ENCODE measurements around the gene YIPF7. TPM values are rescaled to one million over a fixed set of nuclear protein-coding genes. Genes with fewer than 3 reads are reported as not detected.

YIPF7 gene
- polyA plus RNA-seq, 1 of the 3 experiments (the other 2 are of a cell fraction) = not detected

DNA sequence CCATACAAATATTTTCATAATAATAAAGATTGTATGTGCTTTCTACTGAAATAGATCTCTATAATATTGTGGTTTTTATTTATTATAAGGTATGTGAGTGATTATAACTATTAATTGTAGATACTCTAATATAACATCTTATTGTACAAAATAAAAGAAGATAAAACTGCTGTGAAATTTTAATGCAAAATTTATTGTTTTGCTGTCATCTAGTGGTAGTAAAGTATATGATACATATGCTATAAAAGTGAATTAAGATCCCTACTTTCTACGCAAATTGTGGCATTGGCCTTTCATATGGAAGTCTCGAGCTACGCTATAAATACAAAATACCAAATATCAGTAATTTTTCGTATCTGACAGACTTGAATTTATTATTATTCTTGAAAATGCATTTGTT, 19.3 kb downstream of the YIPF7 start:
- no peak overlapping the region for H3K4me2 ChIP-seq
- H3K79me2 ChIP-seq (ENCODE audit: insufficient read depth) = no peaks in the 10 kb centered on the region
- H3K27ac ChIP-seq (ENCODE audit: low read depth in 2 of 2, low read length in 1 of 2) = no peak overlapping the region
- no peak for DNase-seq
- no peaks in the 10 kb centered on the region for H3K36me3 ChIP-seq (replicated peaks in 1 of 2; ENCODE audit: control insufficient read depth in 1 of 2, insufficient read depth in 2 of 2, low read length in 1 of 2)
- peak; percentile 52 for TF ChIP-seq CTCF (IDR thresholded peaks at IDR 0.05)
- no peak for TF ChIP-seq YY1 (IDR thresholded peaks at IDR 0.05; ENCODE audit: low read depth)
- peak; percentile 19; the same call in 1 of the 2 replicates for TF ChIP-seq RAD21 (IDR thresholded peaks at IDR 0.05; ENCODE audit: low read length)
- no peaks in the 10 kb centered on the region for H3K9me3 ChIP-seq
- H3F3A ChIP-seq (replicated peaks; ENCODE audit: insufficient read depth) = no peaks in the 10 kb centered on the region
- ChIA-PET POLR2A (no interaction called here), CTCF (interaction anchor here (0.6 to 1.1 kb wide), 3 partner anchors 16 to 1500 kb away, joined by 3 to 4 read pairs (median 3); no protein-coding TSS in a partner anchor)
- no peak overlapping the region for H2AFZ ChIP-seq (ENCODE audit: low read depth)
- H3K4me3 ChIP-seq (ENCODE audit: low read depth in 2 of 2, low read length in 1 of 2) = no peak overlapping the region
- 20% methylated on average over 4 of the region's 4 CpGs for WGBS (ENCODE audit: low lambda C conversion rate)
- no peaks in the 10 kb centered on the region for H3K4me1 ChIP-seq (ENCODE audit: control insufficient read depth in 1 of 2, insufficient read depth in 2 of 2, low read depth in 1 of 2, low read length in 1 of 2)
- H3K9me2 ChIP-seq = no peaks in the 10 kb centered on the region
- H4K20me1 ChIP-seq (ENCODE audit: insufficient read depth) = no peaks in the 10 kb centered on the region
- H3K27me3 ChIP-seq (ENCODE audit: insufficient read depth) = peaks cover 5% of the 10 kb centered on the region; the same call in 1 of the 2 replicates
- no peak overlapping the region for H3K9ac ChIP-seq

GRCh38 chr4:44629280-44629866, 22.1 kb downstream of the YIPF7 start:
- ChIA-PET CTCF (interaction anchor here (0.7 to 1.7 kb wide), 10 partner anchors 9 to 435 kb away, joined by 3 to 5 read pairs (median 3); no protein-coding TSS in a partner anchor), POLR2A (no interaction called here)
- no peak overlapping the region for H2AFZ ChIP-seq (ENCODE audit: low read depth)
- no peaks in the 10 kb centered on the region for H3F3A ChIP-seq (replicated peaks; ENCODE audit: insufficient read depth)
- H3K9me3 ChIP-seq = no peaks in the 10 kb centered on the region
- no peaks in the 10 kb centered on the region for H3K79me2 ChIP-seq (ENCODE audit: insufficient read depth)
- WGBS (ENCODE audit: low lambda C conversion rate) = 11% methylated on average over 2 of the region's 2 CpGs
- no peaks in the 10 kb centered on the region for H3K9me2 ChIP-seq
- no peaks in the 10 kb centered on the region for H4K20me1 ChIP-seq (ENCODE audit: insufficient read depth)
- H3K27ac ChIP-seq (ENCODE audit: low read depth in 2 of 2, low read length in 1 of 2) = no peak overlapping the region
- no peaks in the 10 kb centered on the region for H3K4me1 ChIP-seq (ENCODE audit: control insufficient read depth in 1 of 2, insufficient read depth in 2 of 2, low read depth in 1 of 2, low read length in 1 of 2)
- peaks cover 5% of the 10 kb centered on the region; the same call in 1 of the 2 replicates for H3K27me3 ChIP-seq (ENCODE audit: insufficient read depth)
- H3K36me3 ChIP-seq (replicated peaks in 1 of 2; ENCODE audit: control insufficient read depth in 1 of 2, insufficient read depth in 2 of 2, low read length in 1 of 2) = no peaks in the 10 kb centered on the region
- H3K4me3 ChIP-seq (ENCODE audit: low read depth in 2 of 2, low read length in 1 of 2) = no peak overlapping the region
- TF ChIP-seq CTCF (IDR thresholded peaks at IDR 0.05) (peak; percentile 72), SMC3 (IDR thresholded peaks at IDR 0.05; ENCODE audit: low read depth, low read length) (peak; percentile 29; the same call in 1 of the 2 replicates), RAD21 (IDR thresholded peaks at IDR 0.05; ENCODE audit: low read length) (peak; percentile 72), RXRA (IDR thresholded peaks at IDR 0.05; ENCODE audit: borderline replicate concordance, low read depth) (no peak)
- peak; percentile 47 for DNase-seq
- H3K4me2 ChIP-seq = no peak overlapping the region
- no peak overlapping the region for H3K9ac ChIP-seq

- no peaks in the 10 kb centered on the region for H3K36me3 ChIP-seq (replicated peaks in 1 of 2; ENCODE audit: control insufficient read depth in 1 of 2, insufficient read depth in 2 of 2, low read length in 1 of 2)
- H3K4me1 ChIP-seq (ENCODE audit: control insufficient read depth in 1 of 2, insufficient read depth in 2 of 2, low read depth in 1 of 2, low read length in 1 of 2) = no peaks in the 10 kb centered on the region
- ChIA-PET POLR2A (no interaction called here), CTCF (interaction anchor here (1.1 kb wide), 1 partner anchor 175 kb away, joined by 3 read pairs; the partner anchor contains the start of gene KCTD8)
- no peaks in the 10 kb centered on the region for H3K9me3 ChIP-seq
- DNase-seq = no peak
- WGBS (ENCODE audit: low lambda C conversion rate) = 5% methylated on average over 1 of the region's 1 CpG
- no peak overlapping the region for H3K4me3 ChIP-seq (ENCODE audit: low read depth in 2 of 2, low read length in 1 of 2)
- no peaks in the 10 kb centered on the region for H3F3A ChIP-seq (replicated peaks; ENCODE audit: insufficient read depth)
- no peaks in the 10 kb centered on the region for H4K20me1 ChIP-seq (ENCODE audit: insufficient read depth)
- no peak overlapping the region for H3K27ac ChIP-seq (ENCODE audit: low read depth in 2 of 2, low read length in 1 of 2)
- H3K9me2 ChIP-seq = no peaks in the 10 kb centered on the region
- H3K79me2 ChIP-seq (ENCODE audit: insufficient read depth) = no peaks in the 10 kb centered on the region
- no peaks in the 10 kb centered on the region for H3K27me3 ChIP-seq (ENCODE audit: insufficient read depth)
- no peak overlapping the region for H2AFZ ChIP-seq (ENCODE audit: low read depth)
- no peak overlapping the region for H3K4me2 ChIP-seq
- H3K9ac ChIP-seq = no peak overlapping the region
- TF ChIP-seq USF2 (IDR thresholded peaks at IDR 0.05; ENCODE audit: borderline replicate concordance, low read depth, low read length) (no peak), GABPA (IDR thresholded peaks at IDR 0.05; ENCODE audit: low read depth) (no peak), POLR2AphosphoS5 (IDR thresholded peaks at IDR 0.05; ENCODE audit: low read depth, low read length) (no peak), TAF1 (IDR thresholded peaks at IDR 0.05; ENCODE audit: borderline replicate concordance, low read depth, low read length) (no peak), EP300 (IDR thresholded peaks at IDR 0.05; ENCODE audit: borderline replicate concordance in 1 of 2, low read depth in 1 of 2, low read length in 1 of 2) (no peak), ELF1 (IDR thresholded peaks at IDR 0.05) (no peak), GATA2 (CRISPR knock-in tag; IDR thresholded peaks at IDR 0.05) (no peak), TCF12 (IDR thresholded peaks at IDR 0.05) (no peak)
- TF ChIP-seq, protein P1, sequence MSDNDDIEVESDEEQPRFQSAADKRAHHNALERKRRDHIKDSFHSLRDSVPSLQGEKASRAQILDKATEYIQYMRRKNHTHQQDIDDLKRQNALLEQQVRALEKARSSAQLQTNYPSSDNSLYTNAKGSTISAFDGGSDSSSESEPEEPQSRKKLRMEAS (IDR thresholded peaks at IDR 0.05; ENCODE audit: low read depth) = no peak
Observed at GRCh38 chr4:44623676-44624075, 27.7 kb downstream of the YIPF7 start.
